ENCODE data around the gene PBRM1. TPM values are rescaled to one million over a fixed set of nuclear protein-coding genes. Genes with fewer than 3 reads are reported as not detected.
A peak's percentile ranks its signal among the peaks of the same experiment; 100 is the strongest.

Gene PBRM1
- total and polyA plus RNA-seq, 2 of the 13 experiments (the other 11 are each of a cell fraction or from before 2014, with no cell fraction given): 10.9 to 33.2 TPM

GRCh38 chr3:52536369-52537164 lies 149.1 kb downstream of the PBRM1 start, which contains the start of gene UQCC5 (continued):
- TF ChIP-seq LCORL (IDR thresholded peaks at IDR 0.05): no peak
- peak; percentile 69 for TF ChIP-seq LCORL (CRISPR knock-in tag; IDR thresholded peaks at IDR 0.05)
- peak; percentile 88 for TF ChIP-seq ZSCAN21 (CRISPR knock-in tag; IDR thresholded peaks at IDR 0.05; ENCODE audit: borderline replicate concordance)
- TF ChIP-seq MTF1 (CRISPR knock-in tag; IDR thresholded peaks at IDR 0.05): 0 out of 2 replicates have a peak, but pooled peaks have one; percentile 32
- TF ChIP-seq, protein P1, sequence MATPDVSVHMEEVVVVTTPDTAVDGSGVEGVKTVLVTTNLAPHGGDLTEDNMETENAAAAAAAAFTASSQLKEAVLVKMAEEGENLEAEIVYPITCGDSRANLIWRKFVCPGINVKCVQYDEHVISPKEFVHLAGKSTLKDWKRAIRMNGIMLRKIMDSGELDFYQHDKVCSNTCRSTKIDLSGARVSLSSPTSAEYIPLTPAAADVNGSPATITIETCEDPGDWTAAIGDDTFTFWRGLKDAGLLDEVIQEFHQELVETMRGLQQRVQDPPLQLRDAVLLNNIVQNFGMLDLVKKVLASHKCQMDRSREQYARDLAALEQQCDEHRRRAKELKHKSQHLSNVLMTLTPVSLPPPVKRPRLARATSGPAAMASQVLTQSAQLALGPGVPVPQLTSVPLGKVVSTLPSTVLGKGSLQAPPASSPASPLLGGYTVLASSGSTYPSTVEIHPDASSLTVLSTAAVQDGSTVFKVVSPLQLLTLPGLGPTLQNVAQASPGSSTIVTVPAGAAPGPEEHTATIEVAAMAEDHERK (CRISPR knock-in tag; IDR thresholded peaks at IDR 0.05; ENCODE audit: low read depth): no peak
- TF ChIP-seq CREB1 (IDR thresholded peaks at IDR 0.05): peak; percentile 44; the same call in 1 of the 2 replicates
- no peak for TF ChIP-seq CREB1 (CRISPR knock-in tag; IDR thresholded peaks at IDR 0.05)
- TF ChIP-seq KLF16 (CRISPR knock-in tag; IDR thresholded peaks at IDR 0.05): peak in 1 of 2 experiments; percentile 94; a peak in 2 of 4 replicates
- 0 out of 2 replicates have a peak, but pooled peaks have one; percentile 21 for TF ChIP-seq TMF1 (CRISPR knock-in tag; IDR thresholded peaks at IDR 0.05; ENCODE audit: low read depth)
- TF ChIP-seq SSRP1 (CRISPR knock-in tag; IDR thresholded peaks at IDR 0.05): no peak
- TF ChIP-seq EED (CRISPR knock-in tag; IDR thresholded peaks at IDR 0.05): peak; percentile 90
- TF ChIP-seq ZNF891 (CRISPR knock-in tag; IDR thresholded peaks at IDR 0.05): peak; percentile 86; the same call in 1 of the 2 replicates
- TF ChIP-seq ZNF577 (CRISPR knock-in tag; IDR thresholded peaks at IDR 0.05; ENCODE audit: borderline replicate concordance, low read depth): no peak
- peak; percentile 78 for TF ChIP-seq ZNF430 (CRISPR knock-in tag; IDR thresholded peaks at IDR 0.05)
- TF ChIP-seq ZNF17 (CRISPR knock-in tag; IDR thresholded peaks at IDR 0.05): no peak
- TF ChIP-seq ZNF644 (CRISPR knock-in tag; IDR thresholded peaks at IDR 0.05; ENCODE audit: low read depth): no peak; the same call in 1 of the 2 replicates
- 0 out of 2 replicates have a peak, but pooled peaks have one; percentile 54 for TF ChIP-seq ZNF674 (CRISPR knock-in tag; IDR thresholded peaks at IDR 0.05; ENCODE audit: low read depth)
- no peak for TF ChIP-seq PCBP2 (optimal IDR thresholded peaks at IDR 0.05; ENCODE audit: low read depth, low read length, poor library complexity, severe bottlenecking)
- no peak for TF ChIP-seq ZFP62 (CRISPR knock-in tag; IDR thresholded peaks at IDR 0.05)
- TF ChIP-seq ZNF446 (CRISPR knock-in tag; IDR thresholded peaks at IDR 0.05): peak; percentile 94
- peak; percentile 56; the same call in 1 of the 2 replicates for TF ChIP-seq ZFP37 (CRISPR knock-in tag; IDR thresholded peaks at IDR 0.05; ENCODE audit: borderline replicate concordance)
- peak; percentile 90 for TF ChIP-seq ETV5 (CRISPR knock-in tag; IDR thresholded peaks at IDR 0.05; ENCODE audit: borderline replicate concordance)
- TF ChIP-seq SIX1 (CRISPR knock-in tag; IDR thresholded peaks at IDR 0.05; ENCODE audit: borderline replicate concordance): no peak; the same call in 1 of the 2 replicates
- 0 out of 2 replicates have a peak, but pooled peaks have one; percentile 50 for TF ChIP-seq ZNF383 (CRISPR knock-in tag; IDR thresholded peaks at IDR 0.05; ENCODE audit: borderline replicate concordance)
- TF ChIP-seq DNMT3B (CRISPR knock-in tag; conservative IDR thresholded peaks at IDR 0.05): no peak; the same call in 1 of the 2 replicates
- TF ChIP-seq TFAP4 (IDR thresholded peaks at IDR 0.05; ENCODE audit: borderline replicate concordance, low read depth): peak; percentile 31; the same call in 1 of the 2 replicates
- no peak for TF ChIP-seq PLRG1 (conservative IDR thresholded peaks at IDR 0.05)
- 0 out of 2 replicates have a peak, but pooled peaks have one; percentile 40 for TF ChIP-seq POLR2AphosphoS2 (IDR thresholded peaks at IDR 0.05; ENCODE audit: low read depth, low read length)
- TF ChIP-seq SP5 (CRISPR knock-in tag; IDR thresholded peaks at IDR 0.05; ENCODE audit: borderline replicate concordance, low read depth): peak; percentile 31; the same call in 1 of the 2 replicates
